GM10248 (cell line): Measurements from ENCODE around the gene CYTH4.
A peak's percentile ranks its signal among the peaks of the same experiment; 100 is the strongest.

ENCODE experiments used
- CTCF ChIA-PET: fragments of 300-600 bp; sonication (Branson Sonifier 250); formaldehyde crosslinking; extraction: SDS; loops from one replicate; lab custom pipeline; 2021; ENCODE audit warnings: antibody characterized with exemption; lab: Yijun Ruan, JAX
- POLR2A ChIA-PET: fragments of 350-650 bp; sonication (Branson Sonifier 250); formaldehyde crosslinking; extraction: SDS; loops from one replicate; lab custom pipeline; 2020; ENCODE audit warnings: antibody characterized with exemption; lab: Yijun Ruan, JAX
- DNase-seq: peaks from one replicate; pipeline ENCODE4 v3.0.0; 2012; ENCODE audit errors: extremely low spot score
- CTCF ChIP-seq: IDR thresholded peaks from 2 replicates; pipeline ENCODE4 v1.5.1; 2012; ENCODE audit warnings: mild to moderate bottlenecking, low read depth; ENCODE audit errors: extremely low read depth, missing control alignments, control extremely low read depth

CYTH4 gene

GRCh38 chr22:37255558-37256006, 26.7 kb upstream of the CYTH4 start:
- CTCF ChIA-PET = interaction anchor here (1.0 to 1.4 kb wide), 3 partner anchors 9 to 66 kb away, joined by 3 to 5 read pairs (median 3); no protein-coding TSS in a partner anchor
- DNase-seq = no peak
- no peak for TF ChIP-seq CTCF
- POLR2A ChIA-PET = no interaction called here

- POLR2A ChIA-PET = no interaction called here
Observed at GRCh38 chr22:37256075-37256726, 26.1 kb upstream of the CYTH4 start.

GRCh38 chr22:37258005-37258752, 24.1 kb upstream of the CYTH4 start:
- no peak for DNase-seq
- ChIA-PET CTCF (interaction anchor here (1.3 to 5.6 kb wide), 7 partner anchors 9 to 58 kb away, joined by 3 to 195 read pairs (median 10); partner anchors contain the start of gene RAC2), POLR2A (no interaction called here)
- TF ChIP-seq CTCF = no peak

More at GRCh38 chr22:37256075-37256726, 26.1 kb upstream of the CYTH4 start:
- DNase-seq = no peak
- TF ChIP-seq CTCF = no peak
- CTCF ChIA-PET = interaction anchor here (1.0 to 1.4 kb wide), 3 partner anchors 8 to 66 kb away, joined by 3 to 5 read pairs (median 3); no protein-coding TSS in a partner anchor

GRCh38 chr22:37258753-37259401, 23.4 kb upstream of the CYTH4 start:
- DNase-seq = no peak
- ChIA-PET CTCF (interaction anchor here (0.7 to 5.6 kb wide), 27 partner anchors 9 to 308 kb away, joined by 3 to 195 read pairs (median 6); partner anchors contain the start of genes CYTH4, IL2RB and RAC2), POLR2A (no interaction called here)

GRCh38 chr22:37259540-37260029, 22.7 kb upstream of the CYTH4 start:
- CTCF ChIA-PET = interaction anchor here (0.7 to 5.6 kb wide), 36 partner anchors 8 to 307 kb away, joined by 3 to 195 read pairs (median 6); partner anchors contain the start of genes CYTH4, IL2RB, MFNG and RAC2
- POLR2A ChIA-PET = no interaction called here
- TF ChIP-seq CTCF = peak; percentile 54
- no peak for DNase-seq

More at GRCh38 chr22:37258753-37259401, 23.4 kb upstream of the CYTH4 start:
- TF ChIP-seq CTCF = no peak
